Trophoblast cell (in vitro differentiated cells and primary cell): ENCODE data around the gene VDR. TPM values are rescaled to one million over a fixed set of nuclear protein-coding genes. Genes with fewer than 3 reads are reported as not detected.
A peak's percentile ranks its signal among the peaks of the same experiment; 100 is the strongest.

ENCODE experiments used
- DNase-seq, 2 donors: peaks; one replicate each; pipeline ENCODE4 v3.0.0-alpha.2; 2016
- H2AFZ ChIP-seq: 2 replicates; pipeline ENCODE4 v1.6.1; 2013; ENCODE audit warnings: low read length, moderate library complexity, mild to moderate bottlenecking; ENCODE audit not compliant: insufficient read depth, poor library complexity
- H2AK5ac ChIP-seq: 2 replicates; pipeline ENCODE4 v1.6.1; 2013; ENCODE audit warnings: mild to moderate bottlenecking, low read length
- H2BK120ac ChIP-seq: 2 replicates; pipeline ENCODE4 v1.6.1; 2013; ENCODE audit warnings: low read length, mild to moderate bottlenecking, moderate library complexity; ENCODE audit not compliant: insufficient read depth, poor library complexity
- H2BK12ac ChIP-seq: 2 replicates; pipeline ENCODE4 v1.6.1; 2013; ENCODE audit warnings: mild to moderate bottlenecking, low read length, moderate library complexity
- H2BK5ac ChIP-seq: 2 replicates; pipeline ENCODE4 v1.6.1; 2013; ENCODE audit warnings: low read length, low read depth, moderate library complexity, mild to moderate bottlenecking; ENCODE audit not compliant: poor library complexity
- H3K14ac ChIP-seq: 2 replicates; pipeline ENCODE4 v1.6.1; 2013; ENCODE audit warnings: mild to moderate bottlenecking, low read length
- H3K18ac ChIP-seq: 2 replicates; pipeline ENCODE4 v1.6.1; 2013; ENCODE audit warnings: mild to moderate bottlenecking, low read length
- H3K23ac ChIP-seq: 2 replicates; pipeline ENCODE4 v1.6.1; 2013; ENCODE audit warnings: low read length
- H3K27ac ChIP-seq: 2 replicates; pipeline ENCODE4 v1.5.1; 2013; ENCODE audit warnings: low read depth, mild to moderate bottlenecking, inconsistent platforms, low read length, moderate library complexity
- H3K27me3 ChIP-seq: 2 replicates; pipeline ENCODE4 v1.6.1; 2013; ENCODE audit warnings: inconsistent platforms, mild to moderate bottlenecking, low read length, moderate library complexity; ENCODE audit not compliant: insufficient read depth
- H3K36me3 ChIP-seq, 2 experiments: 1 replicate in 1 of 2; 2 replicates in 1 of 2; pipeline ENCODE4 v1.6.1; 2013; ENCODE audit warnings: low read length in 2 of 2, mild to moderate bottlenecking in 2 of 2, moderate library complexity in 1 of 2; ENCODE audit not compliant: insufficient read depth in 2 of 2, control insufficient read depth in 1 of 2
- H3K4ac ChIP-seq: 2 replicates; pipeline ENCODE4 v1.6.1; 2013; ENCODE audit warnings: low read depth, mild to moderate bottlenecking, low read length, moderate library complexity
- H3K4me1 ChIP-seq, 2 experiments: 1 replicate in 1 of 2; 2 replicates in 1 of 2; pipeline ENCODE4 v1.6.1; 2013; ENCODE audit warnings: low read length in 2 of 2, mild to moderate bottlenecking in 2 of 2, moderate library complexity in 1 of 2; ENCODE audit not compliant: insufficient read depth in 2 of 2, control insufficient read depth in 1 of 2
- H3K4me2 ChIP-seq: 2 replicates; pipeline ENCODE4 v1.6.1; 2013; ENCODE audit warnings: inconsistent platforms, mild to moderate bottlenecking, low read length, moderate library complexity
- H3K4me3 ChIP-seq: 2 replicates; pipeline ENCODE4 v1.5.1; 2013; ENCODE audit warnings: mild to moderate bottlenecking, low read depth, low read length, inconsistent platforms
- H3K79me1 ChIP-seq: one replicate; pipeline ENCODE4 v1.6.1; 2013; ENCODE audit warnings: low read length
- H3K79me2 ChIP-seq: 2 replicates; pipeline ENCODE4 v1.6.1; 2013; ENCODE audit warnings: low read length, mild to moderate bottlenecking; ENCODE audit not compliant: control insufficient read depth, insufficient read depth, poor library complexity
- H3K9ac ChIP-seq: 2 replicates; pipeline ENCODE4 v1.6.1; 2013; ENCODE audit warnings: mild to moderate bottlenecking, low read length
- H3K9me3 ChIP-seq: 2 replicates; pipeline ENCODE4 v1.6.1; 2013; ENCODE audit warnings: low read depth, mild to moderate bottlenecking, control low read depth, inconsistent platforms, low read length; ENCODE audit not compliant: insufficient read depth
- H4K12ac ChIP-seq: 2 replicates; pipeline ENCODE4 v1.6.1; 2013; ENCODE audit warnings: low read depth, mild to moderate bottlenecking, low read length, moderate library complexity
- H4K8ac ChIP-seq: 2 replicates; pipeline ENCODE4 v1.6.1; 2013; ENCODE audit warnings: low read depth, mild to moderate bottlenecking, low read length, moderate library complexity
- H4K91ac ChIP-seq: one replicate; pipeline ENCODE4 v1.6.1; 2013; ENCODE audit warnings: low read depth, mild to moderate bottlenecking, low read length, moderate library complexity
- WGBS: extraction: QIAGEN DNeasy Blood & Tissue Kit; methylation state at CpG from one replicate; pipeline ENCODE4 v1.1.7; 2013; ENCODE audit warnings: missing lambda C conversion rate; ENCODE audit not compliant: insufficient read length, insufficient coverage; ENCODE audit errors: extremely low coverage; 5-methylcytosine and 5-hydroxymethylcytosine counted together
- polyA plus RNA-seq: library from polyadenylated mRNA; stranded (reverse); fragments of 200-250 nt; gene quantifications from 2 replicates; pipeline ENCODE4 v1.2.3, GENCODE V29; 2013

Gene VDR
- polyA plus RNA-seq = 0.56 and 0.60 TPM in 2 replicates

GRCh38 chr12:47904713-47905709 lies at the start of gene VDR:
Gene VDR, minus strand, starts transcription at chr12:47904994. Its CDS starts 25,881 bp downstream, at chr12:47879113.
- H2AK5ac ChIP-seq = no peak within 1 kb of the TSS
- H4K8ac ChIP-seq = peak within 1 kb of the TSS; percentile 7
- peak within 1 kb of the TSS; percentile 92 for H3K4me2 ChIP-seq
- H3K4me3 ChIP-seq = peak within 1 kb of the TSS; percentile 67
- no peaks in the 10 kb centered on the region for H3K36me3 ChIP-seq
- DNase-seq = peak; percentile 56 to 76
- H2BK120ac ChIP-seq = no peak within 1 kb of the TSS
- no peak within 1 kb of the TSS for H3K23ac ChIP-seq
- no peak within 1 kb of the TSS for H3K18ac ChIP-seq
- H2AFZ ChIP-seq = peak within 1 kb of the TSS; percentile 60
- H3K4me1 ChIP-seq = peaks cover 10 to 28% of the 10 kb centered on the region in 2 experiments
- no peak within 1 kb of the TSS for H2BK5ac ChIP-seq
- H3K27me3 ChIP-seq = peaks cover 14% of the 10 kb centered on the region
- peaks cover 3% of the 10 kb centered on the region for H3K79me1 ChIP-seq
- H4K91ac ChIP-seq = no peak within 1 kb of the TSS
- H3K79me2 ChIP-seq = no peaks in the 10 kb centered on the region
- H4K12ac ChIP-seq = no peak within 1 kb of the TSS
- H2BK12ac ChIP-seq = no peak within 1 kb of the TSS
- no peak within 1 kb of the TSS for H3K9ac ChIP-seq
- no CpG with 5 or more reads among the region's 79 CpGs for WGBS
- no peak within 1 kb of the TSS for H3K4ac ChIP-seq
- no peak within 1 kb of the TSS for H3K27ac ChIP-seq
- H3K14ac ChIP-seq = no peak within 1 kb of the TSS
- peaks cover 2% of the 10 kb centered on the region for H3K9me3 ChIP-seq

DNA sequence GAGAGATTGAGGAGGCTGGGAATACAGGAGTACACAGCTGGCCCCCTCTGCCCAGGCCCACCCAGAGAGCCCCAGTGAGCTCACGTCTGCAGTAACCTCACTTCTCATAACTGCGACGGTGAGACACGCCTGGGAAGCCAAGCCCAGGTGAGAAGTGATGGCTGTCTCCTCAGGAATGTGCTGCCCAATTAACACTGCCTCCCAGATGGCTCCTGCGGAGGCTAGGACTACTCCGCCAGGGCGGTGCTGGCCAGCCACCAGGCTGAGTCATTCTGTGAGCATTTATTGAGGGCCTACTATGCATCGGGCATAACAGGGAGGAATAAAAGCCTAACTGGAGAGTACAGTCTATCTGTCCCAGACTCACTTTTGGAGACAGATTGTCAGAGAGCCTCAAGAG lies 49.3 kb upstream of the VDR start:
- peak; percentile 21 to 52 for DNase-seq
- peak overlapping the region; percentile 12 for H2BK120ac ChIP-seq
- no CpG with 5 or more reads among the region's 8 CpGs for WGBS

DNA sequence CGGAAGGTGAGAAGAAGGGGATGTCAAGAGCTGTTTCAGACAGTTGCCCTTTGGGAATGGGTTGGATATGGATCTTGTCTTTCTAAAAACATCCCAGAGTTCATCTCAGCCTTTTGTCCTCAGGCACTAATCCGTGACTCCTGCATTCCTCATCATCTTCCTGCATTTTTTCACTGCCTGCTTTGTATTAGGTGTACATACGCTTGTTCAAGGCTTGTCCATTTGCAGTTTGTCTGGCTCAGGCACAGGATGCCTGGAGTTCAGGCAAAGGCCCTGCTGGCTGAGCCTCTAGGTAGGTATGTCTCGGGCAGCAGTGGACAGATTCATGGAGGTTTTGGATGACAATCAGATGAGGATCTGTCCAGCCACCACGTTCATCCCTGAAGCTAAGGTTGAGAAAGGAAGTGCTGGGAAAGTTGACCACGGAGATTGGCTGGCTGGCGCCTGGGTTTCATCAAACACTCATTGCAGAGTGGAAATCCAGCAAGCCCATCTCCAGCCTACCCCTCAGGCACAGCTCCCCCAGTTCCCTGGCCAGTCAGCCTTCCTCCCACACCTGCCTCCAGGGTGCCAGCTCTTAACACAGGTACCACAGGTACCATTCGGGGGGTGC lies 46.2 kb upstream of the VDR start:
- H3K79me1 ChIP-seq = peaks cover 29% of the 10 kb centered on the region
- H3K79me2 ChIP-seq = peaks cover 2% of the 10 kb centered on the region
- H3K23ac ChIP-seq = no peak overlapping the region
- peak overlapping the region; percentile 75 for H3K14ac ChIP-seq
- H2AK5ac ChIP-seq = peak overlapping the region; percentile 73
- H4K91ac ChIP-seq = peak overlapping the region; percentile 71
- H3K9ac ChIP-seq = no peak overlapping the region
- WGBS = no CpG with 5 or more reads among the region's 8 CpGs
- H3K9me3 ChIP-seq = peaks cover 2% of the 10 kb centered on the region
- peaks cover 39 to 57% of the 10 kb centered on the region in 2 experiments for H3K4me1 ChIP-seq
- peak overlapping the region; percentile 24 for H3K4ac ChIP-seq
- peak overlapping the region; percentile 26 for H3K4me2 ChIP-seq
- H3K4me3 ChIP-seq = no peak overlapping the region
- H4K8ac ChIP-seq = peak overlapping the region; percentile 31
- H3K36me3 ChIP-seq = no peaks in the 10 kb centered on the region
- H2AFZ ChIP-seq = no peak overlapping the region
- peak overlapping the region; percentile 66 for H2BK120ac ChIP-seq
- H4K12ac ChIP-seq = no peak overlapping the region
- H2BK5ac ChIP-seq = peak overlapping the region; percentile 68
- H3K18ac ChIP-seq = peak overlapping the region; percentile 19
- peak overlapping the region; percentile 44 for H2BK12ac ChIP-seq
- H3K27ac ChIP-seq = peak overlapping the region; percentile 84
- no peaks in the 10 kb centered on the region for H3K27me3 ChIP-seq
- peak; percentile 82 to 83 for DNase-seq

More for the DNA sequence above, 49.3 kb upstream of the VDR start:
- Histone ChIP-seq H3K27me3 (no peaks in the 10 kb centered on the region), H2BK12ac (peak overlapping the region; percentile 9), H3K14ac (peak overlapping the region; percentile 1), H3K4me3 (no peak overlapping the region), H3K18ac (no peak overlapping the region), H3K23ac (no peak overlapping the region), H2AK5ac (peak overlapping the region; percentile 5), H3K27ac (peak overlapping the region; percentile 42), H3K36me3 (no peaks in the 10 kb centered on the region), H2BK5ac (peak overlapping the region; percentile 4), H3K9me3 (peaks cover 9% of the 10 kb centered on the region), H3K4ac (no peak overlapping the region), H3K79me2 (peaks cover 2% of the 10 kb centered on the region), H2AFZ (no peak overlapping the region), H3K4me1 (peaks cover 37 to 49% of the 10 kb centered on the region in 2 experiments), H3K9ac (no peak overlapping the region), H4K8ac (no peak overlapping the region), H4K12ac (no peak overlapping the region), H4K91ac (peak overlapping the region; percentile 28), H3K79me1 (peaks cover 26% of the 10 kb centered on the region), H3K4me2 (no peak overlapping the region)
